NCI-H2196 (cell line): ENCODE measurements around the gene KRT79.

Source experiments
- DNase-seq: peaks from one replicate; lab custom pipeline; 2025; ENCODE audit not compliant: unreplicated experiment; lab: John Stamatoyannopoulos, UW

Gene KRT79

DNA sequence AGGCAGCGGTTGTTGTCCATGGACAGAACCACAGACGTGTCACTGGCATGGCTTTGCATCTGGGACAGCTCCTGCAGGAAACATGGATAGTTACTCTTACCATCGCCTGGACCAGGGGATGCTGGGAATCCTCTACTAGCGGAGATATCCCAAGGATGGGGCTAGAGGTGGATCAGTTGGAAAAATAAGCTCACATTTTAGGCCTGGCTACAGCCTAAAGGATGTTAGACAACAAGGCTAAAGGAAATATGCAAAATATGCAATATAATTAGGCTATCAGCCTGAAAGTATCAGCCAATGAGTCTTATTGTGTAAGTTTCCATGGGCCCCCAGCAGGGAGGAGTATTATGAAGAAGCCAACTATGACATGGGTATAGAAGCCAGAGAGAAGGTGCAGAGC is 61.9 kb downstream of the KRT79 start:
- DNase-seq, result no peak

DNA sequence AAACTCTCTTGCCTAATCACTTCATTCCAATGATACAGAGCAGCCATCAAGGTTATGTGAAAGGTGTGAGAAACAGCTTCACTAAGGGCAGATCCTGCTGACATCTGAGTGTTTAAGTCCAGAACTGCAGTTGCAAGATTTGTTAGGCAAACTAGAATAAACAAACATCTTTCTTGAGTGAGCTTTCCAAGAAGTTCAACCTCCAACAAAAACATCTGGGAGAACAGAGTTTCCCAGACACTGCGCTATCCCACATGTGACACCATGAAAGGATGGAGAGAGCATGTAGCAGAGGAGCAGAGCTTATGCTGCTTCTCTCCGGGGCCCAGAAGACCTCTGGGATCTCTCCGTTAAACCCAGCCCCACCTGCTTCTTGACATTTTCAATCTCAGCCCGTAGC is 62.6 kb downstream of the KRT79 start:
- DNase-seq, result no peak
